Kasumi-1 (cell line): ENCODE data around the gene BAHCC1.
A peak's percentile ranks its signal among the peaks of the same experiment; 100 is the strongest.

Experiments used
- DNase-seq, 2 experiments: peaks; one replicate each; lab custom pipeline; 2025; lab: John Stamatoyannopoulos, UW

BAHCC1 gene

DNA sequence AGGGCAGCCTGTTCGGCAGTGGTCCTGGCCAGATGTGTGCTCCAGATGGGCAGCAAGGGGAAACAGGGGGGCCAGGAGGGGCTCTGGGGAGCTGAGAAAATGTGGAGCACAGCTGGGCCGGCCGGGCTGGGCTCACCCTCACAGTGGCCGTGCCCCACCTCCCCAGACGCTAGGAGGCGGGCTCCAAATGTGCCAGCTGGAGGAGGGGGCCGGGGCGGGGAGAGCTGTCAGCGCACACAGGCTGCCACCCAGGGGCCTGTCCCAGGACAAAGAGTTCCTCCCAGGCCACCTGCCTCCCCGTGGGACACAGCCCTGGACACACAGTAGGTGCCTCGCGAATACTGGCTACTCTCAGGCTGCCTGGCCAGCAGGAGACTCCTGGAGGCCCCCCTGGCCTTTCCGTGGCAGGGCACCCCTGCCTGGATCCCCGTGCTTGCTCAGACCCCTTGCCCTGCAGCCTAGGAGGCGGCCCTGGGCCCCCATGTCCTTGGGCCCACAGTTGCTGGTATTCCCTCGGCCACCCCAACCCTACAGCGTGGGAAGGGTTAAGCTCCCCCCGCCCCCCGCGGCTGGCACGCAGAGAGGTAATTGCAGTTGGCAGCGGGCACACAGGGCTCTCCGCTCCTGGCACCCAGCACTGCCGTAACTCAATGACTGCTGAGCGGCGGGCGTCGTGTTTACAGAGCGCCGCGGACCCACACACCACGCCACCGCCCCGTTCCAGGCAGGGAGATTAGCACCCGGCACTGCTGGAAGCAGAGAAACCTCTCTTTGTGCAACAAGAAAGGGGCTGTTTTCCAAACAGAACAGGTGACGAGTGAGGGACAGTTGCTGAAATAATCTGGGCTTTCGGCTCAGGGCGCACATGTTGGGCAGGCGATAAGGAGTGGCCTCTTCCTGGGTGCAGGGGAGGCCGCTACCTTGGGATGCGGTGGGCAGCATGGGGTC lies 32.2 kb downstream of the BAHCC1 start:
- peak in 1 of 2 experiments; percentile 33 for DNase-seq

DNA sequence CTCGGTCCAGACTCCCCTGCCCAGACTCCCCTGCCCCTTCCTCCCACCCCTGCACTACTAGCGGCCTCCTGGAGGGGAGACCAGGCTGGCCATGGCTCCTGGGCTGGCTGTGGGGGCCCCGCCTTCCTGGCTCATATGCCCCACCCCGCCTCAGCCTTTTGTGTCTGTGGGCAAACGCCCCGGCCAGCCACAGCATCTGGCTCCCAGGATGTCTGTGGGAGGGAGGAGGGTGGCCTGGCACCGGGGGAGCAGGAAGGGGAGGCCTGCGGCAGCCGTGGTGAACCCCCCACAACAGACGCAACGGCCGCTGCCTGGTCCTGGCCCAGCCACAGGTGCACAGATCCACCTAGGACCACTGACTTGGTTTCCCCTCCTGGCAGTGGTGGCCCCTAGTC lies 32.9 kb downstream of the BAHCC1 start:
- peak; percentile 49 to 75 for DNase-seq

DNA sequence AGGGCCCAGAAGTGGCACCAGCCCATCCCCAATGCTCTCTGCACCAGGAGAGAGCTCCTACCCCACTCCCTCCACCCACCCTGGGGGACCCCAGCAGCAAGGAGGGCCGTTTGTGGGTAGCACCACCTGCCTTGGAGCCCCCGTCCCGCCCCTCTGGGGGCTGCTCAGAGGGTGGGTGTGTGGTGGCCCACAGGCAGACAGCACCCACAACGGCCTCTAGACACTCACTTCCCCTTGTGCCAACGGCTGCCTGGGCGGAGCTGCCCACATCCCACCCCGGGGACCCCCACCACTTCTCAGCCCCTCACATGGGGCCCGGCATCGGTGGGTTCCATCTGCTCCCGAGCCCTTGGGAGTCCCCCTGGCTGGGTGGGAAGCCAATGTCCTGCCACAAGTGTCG lies 33.3 kb downstream of the BAHCC1 start:
- DNase-seq, result peak; percentile 57 to 58

DNA sequence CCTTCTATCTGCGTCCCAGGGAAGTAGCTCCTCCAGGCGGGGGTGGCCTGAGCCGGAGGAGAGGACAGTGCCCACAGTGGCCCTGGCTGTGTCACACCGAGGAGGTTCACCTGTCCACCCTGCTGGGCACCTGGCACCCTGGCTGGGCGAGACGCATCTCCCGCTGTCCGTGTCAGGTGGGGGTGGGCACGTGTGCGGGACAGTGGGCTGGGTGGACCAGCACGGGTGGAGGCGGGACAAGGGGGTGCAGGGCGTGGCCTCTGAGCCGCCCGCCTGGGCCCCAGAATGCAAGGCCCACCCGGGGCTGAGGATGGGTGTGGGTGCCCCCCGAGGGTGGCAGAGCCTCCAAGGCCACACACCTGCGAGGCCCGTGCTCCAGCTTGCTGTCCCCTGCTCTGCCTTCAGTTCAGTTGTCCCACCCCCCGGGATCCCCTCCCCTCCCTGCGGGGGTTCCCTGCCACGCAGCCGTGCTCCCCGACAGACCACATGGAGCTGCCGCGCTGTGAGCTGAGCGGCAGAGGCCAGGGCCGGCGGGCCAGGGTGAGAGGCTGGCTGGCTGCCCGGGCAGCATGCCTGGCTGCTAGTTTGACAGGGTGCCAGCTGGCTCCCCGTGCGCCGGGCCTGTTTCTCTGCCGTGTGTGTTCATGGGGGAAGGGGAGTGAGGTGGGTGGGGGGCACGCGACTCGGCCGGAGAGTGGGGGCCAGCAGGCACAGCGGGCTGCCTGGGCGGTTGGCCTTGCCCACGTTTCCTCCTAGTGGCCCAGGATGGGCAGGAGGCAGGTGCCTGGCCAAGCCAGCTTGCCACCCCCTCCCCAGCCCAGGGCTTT lies 33.9 kb downstream of the BAHCC1 start:
- peak; percentile 49 to 54 for DNase-seq

DNA sequence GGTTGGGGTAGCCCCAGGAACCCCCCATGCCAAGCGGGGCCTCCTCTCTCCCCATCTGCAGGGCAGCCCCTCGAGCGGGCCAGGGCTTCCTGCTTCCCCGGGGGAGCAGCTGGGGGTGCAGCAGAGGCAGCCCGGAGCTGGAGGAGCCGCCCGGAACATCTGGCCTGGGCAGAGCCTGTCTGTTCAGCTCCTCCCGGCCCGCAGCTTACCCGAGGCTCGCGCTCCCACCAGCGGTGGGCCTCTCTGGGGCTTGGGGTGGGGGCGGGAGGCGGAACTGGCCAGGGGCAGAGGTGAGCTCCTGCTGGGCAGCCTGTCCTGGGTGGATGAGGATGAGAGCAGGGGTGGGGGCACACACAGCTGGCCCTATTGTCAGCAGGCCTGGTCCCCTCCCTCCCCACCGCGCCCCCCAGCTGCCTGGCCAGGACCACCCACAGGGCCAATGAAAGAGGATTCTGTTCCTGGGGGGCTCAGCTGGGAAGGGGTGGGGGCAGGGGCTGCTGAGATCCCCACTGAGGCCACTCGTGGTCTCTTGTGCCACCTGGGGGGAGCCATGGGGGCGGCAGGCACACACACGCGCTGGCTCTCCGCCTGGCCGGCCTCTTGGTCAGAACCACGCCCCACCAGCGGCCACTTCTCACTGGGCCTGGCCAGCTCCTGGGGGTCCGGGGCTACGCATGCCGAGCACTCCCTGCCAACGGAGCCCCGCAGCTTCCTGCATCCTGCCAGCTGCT lies 34.7 kb downstream of the BAHCC1 start:
- DNase-seq, result peak; percentile 72

DNA sequence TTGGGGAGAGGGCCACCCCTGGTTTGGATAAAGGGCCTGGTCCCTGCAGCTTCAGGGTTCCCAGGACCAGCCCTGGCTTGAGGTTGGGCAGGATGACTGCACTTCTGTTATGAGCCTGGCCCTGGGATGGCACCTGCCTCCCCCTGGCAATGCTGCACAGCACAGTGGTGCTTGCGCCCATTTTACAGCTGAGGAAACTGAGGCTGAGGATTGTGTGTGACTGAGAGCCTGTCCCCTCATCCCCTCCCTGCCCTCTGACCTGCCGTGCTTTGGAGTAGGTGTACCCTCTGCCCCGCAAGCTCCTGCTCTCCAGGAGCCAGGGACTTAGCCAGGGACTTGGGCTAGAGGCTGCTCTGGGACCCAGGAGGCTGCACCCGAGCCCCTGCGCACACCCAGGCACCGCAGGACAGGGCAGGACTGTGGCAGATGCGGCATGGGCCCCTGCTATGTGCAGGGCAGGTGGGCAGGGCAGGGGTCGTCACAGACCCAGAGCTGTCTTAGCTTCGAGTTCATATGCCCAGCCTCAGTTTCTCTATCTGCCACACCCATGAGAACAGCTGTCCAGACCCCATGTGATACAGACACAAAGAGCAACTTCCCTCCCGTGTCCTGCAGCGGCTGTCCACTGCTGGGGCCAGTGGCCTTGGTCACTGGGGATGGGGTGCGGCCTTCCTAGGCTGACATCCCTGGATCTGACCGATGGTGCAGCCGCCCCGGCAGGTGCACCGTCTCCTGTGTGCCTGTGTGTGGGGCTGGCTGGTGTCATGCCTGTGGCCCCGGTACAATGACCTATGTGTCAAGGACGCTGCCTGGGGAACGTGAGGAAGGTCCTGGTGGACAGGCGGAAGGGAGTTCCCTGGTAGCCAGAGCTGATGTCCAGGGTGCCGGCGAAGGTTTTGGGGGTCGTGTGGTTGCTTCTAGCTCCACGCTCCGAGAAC lies 36.6 kb downstream of the BAHCC1 start:
- no peak for DNase-seq

DNA sequence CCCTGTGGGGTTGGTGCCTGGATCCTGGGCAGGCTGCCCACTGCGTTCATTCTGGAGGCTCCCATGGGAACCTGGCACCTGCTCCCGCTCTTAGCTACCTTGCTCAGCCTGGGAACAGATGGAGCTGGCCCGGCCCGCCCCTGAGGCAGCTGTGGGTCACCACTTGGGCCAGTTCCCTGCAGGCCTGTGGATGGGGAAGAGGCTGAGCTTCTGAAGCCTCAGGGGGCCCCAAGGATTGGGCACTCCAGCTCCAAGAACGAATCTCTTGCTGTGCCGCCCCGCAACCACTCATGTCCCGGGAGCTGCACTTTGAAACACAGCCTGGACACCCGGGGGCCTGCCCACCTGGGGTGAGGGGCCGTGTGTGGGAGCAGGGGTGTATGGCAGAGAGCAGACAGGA lies 37.7 kb downstream of the BAHCC1 start:
- no peak for DNase-seq

DNA sequence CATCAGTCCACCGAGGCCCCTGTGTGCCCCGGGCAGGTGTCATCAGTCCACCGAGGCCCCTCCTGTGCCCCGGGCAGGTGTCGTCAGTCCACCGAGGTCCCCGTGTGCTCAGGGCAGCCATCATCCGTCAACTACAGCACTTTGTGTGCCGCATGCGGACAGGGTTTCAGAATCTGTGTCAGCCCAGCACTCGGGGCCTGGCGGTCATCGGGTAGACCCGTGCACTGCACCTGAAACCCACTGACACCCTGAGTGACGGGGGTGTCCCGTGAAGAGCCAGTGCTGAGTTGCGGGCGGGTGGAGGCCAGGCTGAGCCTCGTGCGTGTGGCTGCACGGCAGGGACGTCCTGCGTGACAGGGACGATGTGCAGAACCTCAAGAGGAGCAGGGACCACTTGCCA lies 38.4 kb downstream of the BAHCC1 start:
- no peak for DNase-seq

DNA sequence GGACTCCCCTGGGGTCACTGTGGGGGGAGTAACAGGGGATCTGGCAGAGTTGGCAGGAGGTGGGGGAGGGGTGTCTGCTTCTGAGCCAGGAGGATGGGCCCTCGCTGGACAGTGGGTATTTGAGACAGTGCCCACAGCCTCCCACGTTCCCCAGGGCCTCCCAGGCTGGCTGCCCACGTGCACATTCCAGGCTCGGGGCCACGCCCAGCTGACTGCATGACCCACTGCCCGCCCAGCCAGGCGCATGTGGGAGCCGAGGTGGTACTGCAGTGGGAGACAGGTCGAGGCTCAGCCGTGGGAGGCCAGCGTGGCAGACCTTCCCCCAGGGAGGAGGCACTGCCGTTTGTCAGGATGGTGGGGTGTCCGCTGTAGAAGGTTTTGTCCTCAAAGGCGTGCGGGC lies 38.8 kb downstream of the BAHCC1 start:
- DNase-seq, result no peak

DNA sequence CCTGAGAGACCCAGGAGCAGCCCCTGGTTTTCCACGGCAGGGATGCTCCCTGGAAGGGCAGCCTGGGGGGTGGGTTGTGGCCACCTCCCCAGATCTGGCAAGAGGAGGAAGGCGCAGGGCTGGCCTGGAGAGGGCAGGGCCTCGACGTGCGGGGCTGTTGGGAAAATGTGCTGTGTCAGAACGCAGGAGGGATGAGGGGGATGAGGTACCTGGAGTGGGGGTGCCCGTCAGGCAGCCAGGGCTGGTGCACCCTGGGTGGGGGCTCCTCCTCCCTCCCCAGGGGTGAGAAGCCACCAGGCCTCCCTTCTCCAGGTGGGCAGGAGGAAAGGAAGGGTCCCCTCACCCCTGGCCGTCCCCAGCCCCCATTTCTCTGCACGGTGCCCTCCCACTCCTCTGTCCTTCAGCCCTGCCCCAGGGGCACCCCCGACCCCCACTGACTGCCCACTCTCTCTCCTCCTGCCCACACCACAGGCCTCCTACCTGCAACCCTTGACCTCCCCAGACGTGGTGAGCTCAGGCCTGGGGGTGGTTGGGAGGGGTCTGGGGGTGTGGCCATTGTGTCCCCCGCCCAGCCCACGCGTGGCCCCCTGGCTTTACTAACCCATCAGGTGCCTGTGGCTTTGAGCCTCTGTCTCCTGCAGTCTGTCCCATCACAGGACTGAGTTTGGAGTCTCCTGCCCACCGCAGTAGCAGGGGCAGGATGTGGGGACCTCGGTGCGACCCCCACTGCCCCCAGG lies 39.6 kb downstream of the BAHCC1 start:
- DNase-seq, result no peak

DNA sequence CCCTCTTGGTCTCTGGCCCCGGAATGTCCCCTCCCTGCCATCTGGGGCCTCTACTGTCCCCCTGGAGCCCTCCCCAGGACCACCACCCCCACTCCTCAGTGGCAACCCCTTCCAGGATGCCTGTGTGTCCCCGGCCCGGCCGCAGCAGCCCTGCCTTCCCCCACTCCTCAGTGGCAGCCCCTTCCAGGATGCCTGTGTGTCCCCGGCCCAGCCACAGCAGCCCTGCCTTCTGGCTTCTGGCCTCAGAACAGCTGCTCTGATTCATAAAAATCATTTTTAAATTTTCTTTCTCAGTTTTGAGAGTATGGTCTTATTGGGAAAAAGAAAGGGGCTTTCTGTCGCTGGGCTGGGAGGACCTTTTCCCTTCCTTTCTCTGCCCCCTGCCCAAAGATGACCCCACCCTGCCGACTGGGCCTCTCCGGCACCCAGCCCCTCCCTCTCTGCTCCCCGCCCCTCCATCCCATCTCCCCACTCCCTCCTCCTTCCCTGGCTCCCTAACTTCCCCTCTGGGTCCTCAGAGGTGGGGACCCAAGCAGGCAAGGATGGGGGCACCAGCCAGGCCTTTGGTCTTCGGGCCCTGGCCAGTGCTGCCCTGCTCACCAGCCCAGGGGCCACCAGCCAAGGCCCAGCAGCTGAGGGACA lies 40.5 kb downstream of the BAHCC1 start:
- DNase-seq, result no peak

DNA sequence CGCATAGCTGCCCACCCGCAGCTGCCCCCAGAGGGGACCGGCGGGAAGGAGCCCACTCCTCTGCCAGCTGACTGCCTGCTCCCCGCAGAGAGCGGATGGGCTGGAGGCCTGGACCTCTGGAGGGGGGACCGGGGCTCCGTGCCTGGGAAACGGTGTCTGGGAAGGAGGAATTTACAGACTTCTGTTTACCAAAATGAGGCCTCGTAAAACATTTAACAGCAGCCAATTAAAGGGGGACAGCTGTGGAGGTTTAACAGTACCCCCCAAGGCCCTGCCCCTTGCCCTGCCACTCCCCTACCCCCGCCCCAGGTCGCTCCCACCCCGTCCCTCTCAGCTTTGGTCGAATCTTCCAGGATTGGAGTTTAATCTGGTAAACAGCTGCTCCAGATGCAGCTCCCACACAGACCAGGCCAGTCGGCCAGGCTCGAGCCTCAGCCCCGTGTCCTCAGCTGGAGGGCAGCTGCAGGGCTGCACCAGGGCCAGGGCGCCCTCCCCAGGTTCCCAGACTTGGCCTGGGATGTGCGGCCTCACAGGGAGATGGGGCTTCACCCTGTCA lies 41.1 kb downstream of the BAHCC1 start:
- DNase-seq, result no peak

DNA sequence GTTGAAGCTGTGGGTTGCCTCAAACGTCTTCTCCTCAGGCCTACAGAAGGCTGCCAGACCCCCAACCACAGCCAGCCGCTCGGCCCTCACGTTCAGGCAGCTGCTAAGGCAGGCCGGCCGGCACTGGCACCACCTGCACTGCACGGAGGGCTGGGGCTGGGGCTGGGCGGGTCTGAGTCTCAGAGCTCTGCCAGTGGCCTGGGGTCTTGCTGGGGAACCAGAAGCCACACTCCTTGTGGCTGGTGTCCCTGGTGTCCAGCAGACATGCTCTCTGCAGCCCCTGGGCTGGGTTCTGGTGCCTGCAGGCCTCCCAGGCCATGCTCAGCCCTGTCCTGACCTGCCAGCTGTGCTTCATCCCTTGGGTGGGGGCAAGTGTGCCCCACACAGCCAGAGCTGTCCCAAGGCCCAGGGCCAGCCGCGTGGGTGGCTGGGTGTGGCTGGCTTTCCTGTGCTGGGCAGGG lies 42.0 kb downstream of the BAHCC1 start:
- DNase-seq, result no peak

DNA sequence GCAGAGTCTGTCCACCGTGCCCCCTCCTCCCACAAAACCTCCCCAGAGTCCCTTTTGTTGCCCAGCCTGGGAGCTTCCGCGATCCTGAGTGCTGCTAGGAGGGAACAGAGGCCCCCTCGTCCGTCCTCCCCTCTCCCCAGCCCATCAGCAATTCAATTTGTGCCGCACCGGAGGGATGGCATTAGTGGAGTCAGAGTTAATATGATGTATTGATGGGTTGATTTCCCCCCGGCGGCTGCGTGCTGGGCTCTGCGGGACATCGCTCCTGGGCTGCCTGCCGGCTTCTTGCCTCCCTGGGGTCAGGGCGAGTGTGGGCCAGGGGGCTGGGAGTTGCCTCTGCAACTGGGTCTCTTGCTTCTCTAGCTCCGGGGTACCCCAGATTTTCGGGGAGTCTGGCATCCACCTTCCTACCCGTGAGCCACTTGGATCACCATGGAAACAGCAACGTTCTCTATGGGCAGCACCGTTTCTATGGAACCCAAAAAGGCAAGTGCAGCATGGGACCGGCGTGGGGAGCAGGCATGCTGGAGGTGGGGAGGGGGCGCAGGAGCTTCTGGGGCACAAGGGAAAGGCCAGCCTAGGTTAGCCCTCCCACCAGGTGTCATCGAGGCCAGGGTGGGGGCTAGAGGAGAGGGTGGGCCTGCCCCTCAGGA lies 42.9 kb downstream of the BAHCC1 start:
- DNase-seq, result no peak

DNA sequence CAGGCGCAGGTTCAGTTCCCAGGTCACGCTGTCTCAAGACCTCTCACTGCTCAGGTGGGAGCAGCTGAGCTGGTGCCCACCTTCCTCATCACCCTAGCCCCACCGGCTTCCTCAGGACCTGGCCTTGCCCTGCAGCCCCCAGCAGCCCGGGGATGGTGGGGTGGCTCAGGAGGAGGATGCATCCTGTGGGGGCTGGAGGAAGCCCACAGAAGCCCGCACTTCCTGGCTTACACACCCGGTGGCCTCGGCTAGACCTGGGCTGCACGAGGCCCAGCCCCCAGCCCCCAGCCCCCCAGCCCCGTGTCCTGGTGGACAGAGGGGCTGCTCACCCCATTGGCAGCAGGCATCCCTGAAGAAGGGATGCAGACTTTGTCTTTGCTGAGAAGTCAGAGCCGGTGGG lies 43.4 kb downstream of the BAHCC1 start:
- no peak for DNase-seq

DNA sequence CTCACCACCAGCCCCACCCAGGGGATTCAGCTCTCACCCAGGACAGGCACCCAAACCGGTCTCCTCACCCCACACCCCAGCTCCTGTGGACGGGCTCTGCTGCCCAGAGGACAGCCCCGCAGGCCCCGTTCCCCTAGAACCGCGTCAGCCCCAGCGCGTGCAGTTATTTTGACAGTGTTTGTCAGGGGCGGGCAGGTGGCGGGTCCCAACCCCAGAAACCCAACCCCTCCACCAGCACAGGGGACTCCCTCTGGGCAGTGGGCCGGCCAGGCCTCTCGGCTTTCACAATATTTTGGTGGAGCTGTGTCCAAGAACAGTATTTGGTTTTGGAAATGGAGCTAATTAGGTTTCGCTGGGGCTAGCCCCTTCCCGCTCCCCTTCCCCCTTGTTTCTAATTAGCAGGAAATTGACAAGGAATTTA lies 44.8 kb downstream of the BAHCC1 start:
- DNase-seq, result no peak

DNA sequence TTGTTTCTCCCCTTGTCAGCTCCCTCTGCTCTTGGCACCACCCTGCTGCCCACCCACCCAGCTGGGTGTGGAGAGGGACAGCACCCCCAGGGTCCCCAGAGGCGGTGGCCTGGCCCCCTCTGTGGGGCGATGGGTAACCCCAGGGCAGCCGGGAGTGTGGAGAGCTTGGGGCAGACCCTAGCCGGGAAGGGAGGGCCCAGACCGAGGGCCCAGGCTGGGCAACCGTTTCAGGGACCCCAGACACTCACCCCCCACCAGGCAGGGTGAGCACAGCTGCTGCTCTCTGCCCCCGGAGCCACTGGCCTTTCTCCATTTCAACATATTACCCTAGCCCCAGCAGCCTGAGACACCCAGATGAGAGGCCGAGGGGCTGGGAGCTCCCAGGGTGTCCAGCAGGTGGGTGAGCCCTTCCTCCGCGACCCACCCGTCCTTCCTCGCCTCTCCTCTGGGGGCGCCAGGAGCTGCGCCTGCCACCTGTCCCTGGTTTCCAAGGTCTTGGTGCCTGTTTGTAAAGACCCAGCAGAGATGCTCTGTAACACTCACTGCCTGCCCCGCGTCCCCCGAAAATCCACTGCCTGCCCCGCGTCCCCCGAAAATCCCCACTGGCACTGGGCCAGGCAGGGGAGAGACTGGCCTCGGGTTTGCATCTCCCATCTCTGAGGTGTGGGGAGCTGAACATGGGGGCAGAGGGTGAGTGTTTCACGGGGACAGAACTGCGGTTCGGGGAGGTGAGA lies 45.4 kb downstream of the BAHCC1 start:
- DNase-seq, result peak; percentile 35 to 51

DNA sequence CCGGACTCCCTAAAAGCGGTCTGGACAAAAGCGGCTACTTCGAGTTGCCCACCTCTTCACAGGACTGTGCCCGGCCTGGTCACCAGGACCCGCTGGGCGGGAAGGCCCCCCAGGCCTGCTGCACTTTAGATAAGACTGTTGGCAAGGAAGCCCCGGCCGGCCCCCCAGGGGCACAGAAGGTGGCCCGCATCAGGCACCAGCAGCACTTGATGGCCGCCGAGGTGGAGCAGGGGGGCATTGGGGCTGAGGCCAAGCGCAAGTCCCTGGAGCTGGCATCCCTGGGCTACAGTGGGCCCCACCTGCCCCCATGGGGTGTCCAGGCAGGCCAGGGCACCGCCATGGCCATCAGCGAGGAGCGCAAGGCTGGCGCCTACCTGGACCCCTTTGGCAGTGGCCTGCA lies 47.5 kb downstream of the BAHCC1 start:
- no peak for DNase-seq
